GM12878 (cell line): ENCODE data around the gene DTL. TPM values are rescaled to one million over a fixed set of nuclear protein-coding genes. Genes with fewer than 3 reads are reported as not detected.

Source experiments
- MTA3 ChIP-seq: IDR thresholded peaks from 2 replicates; pipeline ENCODE4 v1.6.1; 2012; ENCODE audit warnings: low read length, inconsistent platforms, borderline replicate concordance
- PML ChIP-seq: IDR thresholded peaks from 2 replicates; pipeline ENCODE4 v1.6.1; 2012; ENCODE audit warnings: low read length, inconsistent platforms
- PRDM15 ChIP-seq: fragments of 450-650 bp; formaldehyde crosslinking; IDR thresholded peaks from 2 replicates; pipeline ENCODE4 v1.4.0; 2020; ENCODE audit warnings: mild to moderate bottlenecking, moderate library complexity
- SIN3A ChIP-seq: IDR thresholded peaks from 2 replicates; pipeline ENCODE4 v1.6.1; 2012; ENCODE audit warnings: low read depth, low read length, improper control_type of control experiment
- TCF12 ChIP-seq: IDR thresholded peaks from 2 replicates; pipeline ENCODE4 v1.6.1; 2011; ENCODE audit warnings: low read depth, mild to moderate bottlenecking, low read length
- ZNF24 ChIP-seq: fragments of 450-650 bp; IDR thresholded peaks from 2 replicates; pipeline ENCODE4 v1.6.1; 2017; ENCODE audit warnings: antibody characterized with exemption, mild to moderate bottlenecking
- polyA plus RNA-seq, 11 experiments: library from polyadenylated mRNA; depleted of rRNA in 4 of 11; unstranded in 6 of 11; stranded (reverse) in 5 of 11; fragments of >200 nt; fragmentation: Nextera tagmentation in 4 of 11; fragmentation: Illumina TruSeq in 1 of 11; extraction: Ambion mirVana in 4 of 11; extraction: Trizol in 1 of 11; gene quantifications; 1 replicate in 1 of 11; 2 replicates in 10 of 11; pipeline versions ENCODE4 v1.2.1 to v1.2.3, GENCODE V29; 2011 to 2016; ENCODE audit warnings: inconsistent platforms in 2 of 11, missing spikeins in 2 of 11, low read depth in 1 of 11
- total RNA-seq, 4 experiments: library from RNA; depleted of rRNA in 3 of 4; stranded (reverse); fragments of >200 nt in 3 of 4; fragmentation: Illumina TruSeq in 1 of 4; extraction: Trizol in 1 of 4; gene quantifications; 2 replicates each; pipeline versions ENCODE4 v1.2.1 to v1.2.3, GENCODE V29; 2013 to 2021
- TF ChIP-seq, protein P1 (sequence below): fragments of 450-650 bp; IDR thresholded peaks from 2 replicates; pipeline ENCODE4 v1.6.1; 2016; ENCODE audit warnings: mild to moderate bottlenecking
- TF ChIP-seq, protein P2 (sequence below): fragments of 450-650 bp; formaldehyde crosslinking; IDR thresholded peaks from 2 replicates; pipeline ENCODE4 v1.4.0; 2022; ENCODE audit warnings: mild to moderate bottlenecking, moderate library complexity

Gene DTL
- total and polyA plus RNA-seq, 10 of the 15 experiments (the other 5 are each of a cell fraction or from before 2014, with no cell fraction given): 24.1 to 73.4 (median 52.2) TPM

DNA sequence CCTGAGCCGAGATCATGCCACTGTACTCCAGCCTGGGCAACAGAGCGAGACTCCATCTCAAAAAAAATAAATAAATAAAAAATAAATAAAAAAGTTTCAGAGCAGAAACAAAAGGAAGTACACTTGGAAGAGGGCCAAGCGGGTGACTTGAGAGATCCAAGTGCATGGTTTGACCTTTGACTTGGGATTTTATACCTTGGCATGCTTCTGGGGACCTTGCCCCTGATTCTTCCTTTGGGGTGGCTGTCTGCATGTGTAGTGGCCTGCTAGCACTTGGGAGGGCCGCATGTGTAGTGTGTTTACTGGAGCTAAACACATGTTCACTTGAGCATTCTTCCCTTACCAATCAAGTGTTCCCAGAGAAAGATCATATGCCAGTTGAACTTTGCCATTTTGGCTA lies 114.0 kb downstream of the DTL start (continued):
- TF ChIP-seq PRDM15 (CRISPR knock-in tag): no peak
- TF ChIP-seq, protein P1, sequence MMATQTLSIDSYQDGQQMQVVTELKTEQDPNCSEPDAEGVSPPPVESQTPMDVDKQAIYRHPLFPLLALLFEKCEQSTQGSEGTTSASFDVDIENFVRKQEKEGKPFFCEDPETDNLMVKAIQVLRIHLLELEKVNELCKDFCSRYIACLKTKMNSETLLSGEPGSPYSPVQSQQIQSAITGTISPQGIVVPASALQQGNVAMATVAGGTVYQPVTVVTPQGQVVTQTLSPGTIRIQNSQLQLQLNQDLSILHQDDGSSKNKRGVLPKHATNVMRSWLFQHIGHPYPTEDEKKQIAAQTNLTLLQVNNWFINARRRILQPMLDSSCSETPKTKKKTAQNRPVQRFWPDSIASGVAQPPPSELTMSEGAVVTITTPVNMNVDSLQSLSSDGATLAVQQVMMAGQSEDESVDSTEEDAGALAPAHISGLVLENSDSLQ: no peak
- no peak for TF ChIP-seq MTA3
- no peak for TF ChIP-seq ZNF24
- TF ChIP-seq PML: no peak
- no peak for TF ChIP-seq TCF12
- no peak for TF ChIP-seq SIN3A
- TF ChIP-seq, protein P2, sequence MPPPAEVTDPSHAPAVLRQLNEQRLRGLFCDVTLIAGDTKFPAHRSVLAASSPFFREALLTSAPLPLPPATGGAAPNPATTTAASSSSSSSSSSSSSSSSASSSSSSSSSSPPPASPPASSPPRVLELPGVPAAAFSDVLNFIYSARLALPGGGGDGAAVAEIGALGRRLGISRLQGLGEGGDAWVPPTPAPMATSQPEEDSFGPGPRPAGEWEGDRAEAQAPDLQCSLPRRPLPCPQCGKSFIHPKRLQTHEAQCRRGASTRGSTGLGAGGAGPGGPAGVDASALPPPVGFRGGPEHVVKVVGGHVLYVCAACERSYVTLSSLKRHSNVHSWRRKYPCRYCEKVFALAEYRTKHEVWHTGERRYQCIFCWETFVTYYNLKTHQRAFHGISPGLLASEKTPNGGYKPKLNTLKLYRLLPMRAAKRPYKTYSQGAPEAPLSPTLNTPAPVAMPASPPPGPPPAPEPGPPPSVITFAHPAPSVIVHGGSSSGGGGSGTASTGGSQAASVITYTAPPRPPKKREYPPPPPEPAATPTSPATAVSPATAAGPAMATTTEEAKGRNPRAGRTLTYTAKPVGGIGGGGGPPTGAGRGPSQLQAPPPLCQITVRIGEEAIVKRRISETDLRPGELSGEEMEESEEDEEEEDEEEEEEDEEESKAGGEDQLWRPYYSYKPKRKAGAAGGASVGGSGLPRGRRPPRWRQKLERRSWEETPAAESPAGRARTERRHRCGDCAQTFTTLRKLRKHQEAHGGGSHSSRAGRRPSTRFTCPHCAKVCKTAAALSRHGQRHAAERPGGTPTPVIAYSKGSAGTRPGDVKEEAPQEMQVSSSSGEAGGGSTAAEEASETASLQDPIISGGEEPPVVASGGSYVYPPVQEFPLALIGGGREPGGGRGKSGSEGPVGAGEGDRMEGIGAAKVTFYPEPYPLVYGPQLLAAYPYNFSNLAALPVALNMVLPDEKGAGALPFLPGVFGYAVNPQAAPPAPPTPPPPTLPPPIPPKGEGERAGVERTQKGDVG (CRISPR knock-in tag): no peak
